K562 (cell line): ENCODE measurements around the gene PRR30. TPM values are rescaled to one million over a fixed set of nuclear protein-coding genes. Genes with fewer than 3 reads are reported as not detected.

ENCODE experiments used
- CCAR2 ChIP-seq: fragments of 200-400 bp; formaldehyde crosslinking; IDR thresholded peaks from 2 replicates; pipeline ENCODE4 v1.6.1; 2017; ENCODE audit warnings: mild to moderate bottlenecking, low read depth, low read length
- CHD2 ChIP-seq: IDR thresholded peaks from 2 replicates; pipeline ENCODE4 v1.6.1; 2011; ENCODE audit warnings: low read depth, low read length
- DACH1 ChIP-seq: fragments of 450-650 bp; IDR thresholded peaks from 2 replicates; pipeline ENCODE4 v1.6.1; 2018; ENCODE audit not compliant: partially characterized antibody
- FOXP1 ChIP-seq: sonication (generic); formaldehyde crosslinking; IDR thresholded peaks from 2 replicates; pipeline ENCODE4 v1.8.0; 2022; ENCODE audit warnings: mild to moderate bottlenecking, missing genetic modification reagents
- FUS ChIP-seq: fragments of 200-400 bp; formaldehyde crosslinking; optimal IDR thresholded peaks from 2 replicates; pipeline ENCODE3; 2017; ENCODE audit warnings: low read depth, low read length
- NCOA4 ChIP-seq: fragments of 450-650 bp; IDR thresholded peaks from 2 replicates; pipeline ENCODE4 v1.6.1; 2018; ENCODE audit warnings: mild to moderate bottlenecking; ENCODE audit not compliant: partially characterized antibody
- NFATC3 ChIP-seq: fragments of 450-650 bp; IDR thresholded peaks from 2 replicates; pipeline ENCODE4 v1.6.1; 2017; ENCODE audit warnings: mild to moderate bottlenecking
- RUNX1 ChIP-seq: sonication (generic); IDR thresholded peaks from 2 replicates; pipeline ENCODE4 v1.6.1; 2016; ENCODE audit warnings: antibody characterized with exemption, low read depth
- SMARCA4 ChIP-seq: fragments of 450-650 bp; IDR thresholded peaks from 2 replicates; pipeline ENCODE4 v1.6.1; 2016
- SMARCB1 ChIP-seq: IDR thresholded peaks from 2 replicates; pipeline ENCODE4 v1.6.1; 2011; ENCODE audit warnings: improper control_type of control experiment, low read depth; ENCODE audit not compliant: insufficient read length
- SMARCC2 ChIP-seq: fragments of 450-650 bp; IDR thresholded peaks from 2 replicates; pipeline ENCODE4 v1.6.1; 2017; ENCODE audit warnings: antibody characterized with exemption, moderate library complexity, mild to moderate bottlenecking, low read depth
- TEAD1 ChIP-seq, 2 experiments: fragments of 450-650 bp in 1 of 2; sonication (generic) in 1 of 2; formaldehyde crosslinking; IDR thresholded peaks; 2 replicates each; pipeline versions ENCODE4 v1.4.0 to v1.8.0; 2020 to 2022; ENCODE audit warnings: mild to moderate bottlenecking in 2 of 2, missing genetic modification reagents in 1 of 2
- THRAP3 ChIP-seq: fragments of 450-650 bp; IDR thresholded peaks from 2 replicates; pipeline ENCODE4 v1.6.1; 2016; ENCODE audit warnings: mild to moderate bottlenecking, inconsistent platforms, borderline replicate concordance
- XRCC3 ChIP-seq: fragments of 450-650 bp; IDR thresholded peaks from 2 replicates; pipeline ENCODE4 v1.6.1; 2017; ENCODE audit warnings: mild to moderate bottlenecking, moderate library complexity
- ZFPM2 ChIP-seq: fragments of 250-450 bp; sonication (Bioruptor Pico); IDR thresholded peaks from 2 replicates; pipeline ENCODE4 v1.5.1; 2022; ENCODE audit warnings: mild to moderate bottlenecking
- ZNF24 ChIP-seq: fragments of 450-650 bp; IDR thresholded peaks from 2 replicates; pipeline ENCODE4 v1.6.1; 2016
- polyA plus RNA-seq, 8 experiments: library from polyadenylated mRNA; depleted of rRNA in 4 of 8; stranded (reverse) in 5 of 8; unstranded in 3 of 8; fragments of >200 nt; fragmentation: Nextera tagmentation in 2 of 8; fragmentation: Illumina TruSeq in 1 of 8; extraction: Ambion mirVana in 2 of 8; extraction: Trizol in 1 of 8; gene quantifications; 2 replicates each; pipeline versions ENCODE4 v1.2.1 to v1.2.3, GENCODE V29; 2011 to 2014; ENCODE audit warnings: inconsistent platforms in 1 of 8, missing spikeins in 1 of 8
- total RNA-seq, 7 experiments: library from RNA; depleted of rRNA in 6 of 7; stranded (reverse); fragments of >200 nt in 6 of 7; fragmentation: Illumina TruSeq in 2 of 7; extraction: Trizol in 2 of 7; gene quantifications; 2 replicates each; pipeline versions ENCODE4 v1.2.1 to v1.2.3, GENCODE V29; 2011 to 2021; ENCODE audit warnings: low replicate concordance in 1 of 7
- TF ChIP-seq, protein P1 (sequence below): IDR thresholded peaks from 2 replicates; pipeline ENCODE4 v1.6.1; 2012; ENCODE audit warnings: low read depth, low read length, improper control_type of control experiment, borderline replicate concordance
- TF ChIP-seq, protein P2 (sequence below): fragments of 250-450 bp; sonication (Bioruptor Pico); IDR thresholded peaks from 2 replicates; pipeline ENCODE4 v1.4.0; 2020

PRR30 gene
- total and polyA plus RNA-seq, 9 of the 15 experiments (the other 6 are each of a cell fraction or from before 2014, with no cell fraction given) = not detected

DNA sequence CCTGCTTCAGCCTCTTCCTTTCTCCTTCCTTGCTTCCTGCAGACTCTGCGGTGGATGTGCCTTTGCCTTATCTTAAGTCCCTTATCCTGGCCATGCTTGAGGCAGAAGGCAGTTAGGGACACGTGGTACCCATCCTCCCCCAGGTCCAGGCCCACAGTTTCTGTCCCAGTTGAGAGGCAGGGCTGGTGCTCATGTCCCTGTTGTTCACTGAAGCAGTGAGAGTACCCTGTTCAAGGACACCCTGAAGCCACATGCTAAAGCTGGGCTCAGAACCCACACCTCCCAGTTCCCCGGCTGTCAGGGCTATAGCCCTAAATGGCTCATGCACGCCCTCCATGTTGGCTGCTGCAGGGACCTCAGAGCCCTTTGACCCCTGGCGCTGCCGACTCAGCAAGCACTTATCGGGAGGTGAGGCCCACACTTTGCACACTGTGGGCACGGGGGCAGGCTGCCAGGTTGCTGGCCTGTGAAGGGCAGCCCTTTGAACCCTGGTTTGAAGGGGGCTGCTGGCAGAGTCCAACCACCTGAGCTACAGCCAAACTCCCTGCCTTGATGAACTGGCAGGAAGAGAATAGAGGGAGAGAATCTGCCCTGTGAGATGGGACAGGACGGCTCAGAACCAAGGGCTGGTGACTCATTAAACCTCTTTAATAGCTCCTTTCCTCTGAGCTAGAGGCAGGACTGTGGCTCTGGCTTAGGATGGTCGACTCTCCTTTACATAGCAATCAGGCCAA lies 46.3 kb downstream of the PRR30 start (continued):
- TF ChIP-seq CCAR2 = no peak
- TF ChIP-seq SMARCC2 = 0 out of 2 replicates have a peak, but pooled peaks have one; percentile 52
- TF ChIP-seq ZNF24 = no peak; the same call in 1 of the 2 replicates
- TF ChIP-seq XRCC3 = no peak
- no peak for TF ChIP-seq DACH1
- no peak for TF ChIP-seq NFATC3
- TF ChIP-seq TEAD1 (CRISPR knock-in tag; IDR thresholded peaks at IDR 0.05) = peak in 1 of 2 experiments; percentile 67; a peak in 1 of 4 replicates
- TF ChIP-seq, protein P1, sequence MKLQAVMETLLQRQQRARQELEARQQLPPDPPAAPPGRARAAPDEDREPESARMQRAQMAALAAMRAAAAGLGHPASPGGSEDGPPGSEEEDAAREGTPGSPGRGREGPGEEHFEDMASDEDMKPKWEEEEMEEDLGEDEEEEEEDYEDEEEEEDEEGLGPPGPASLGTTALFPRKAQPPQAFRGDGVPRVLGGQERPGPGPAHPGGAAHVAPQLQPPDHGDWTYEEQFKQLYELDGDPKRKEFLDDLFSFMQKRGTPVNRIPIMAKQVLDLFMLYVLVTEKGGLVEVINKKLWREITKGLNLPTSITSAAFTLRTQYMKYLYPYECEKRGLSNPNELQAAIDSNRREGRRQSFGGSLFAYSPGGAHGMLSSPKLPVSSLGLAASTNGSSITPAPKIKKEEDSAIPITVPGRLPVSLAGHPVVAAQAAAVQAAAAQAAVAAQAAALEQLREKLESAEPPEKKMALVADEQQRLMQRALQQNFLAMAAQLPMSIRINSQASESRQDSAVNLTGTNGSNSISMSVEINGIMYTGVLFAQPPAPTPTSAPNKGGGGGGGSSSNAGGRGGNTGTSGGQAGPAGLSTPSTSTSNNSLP = no peak
- TF ChIP-seq THRAP3 = no peak
- TF ChIP-seq FOXP1 (CRISPR knock-in tag) = no peak
- TF ChIP-seq SMARCA4 = peak; percentile 75; the same call in 1 of the 2 replicates
- TF ChIP-seq RUNX1 = no peak
- TF ChIP-seq, protein P2, sequence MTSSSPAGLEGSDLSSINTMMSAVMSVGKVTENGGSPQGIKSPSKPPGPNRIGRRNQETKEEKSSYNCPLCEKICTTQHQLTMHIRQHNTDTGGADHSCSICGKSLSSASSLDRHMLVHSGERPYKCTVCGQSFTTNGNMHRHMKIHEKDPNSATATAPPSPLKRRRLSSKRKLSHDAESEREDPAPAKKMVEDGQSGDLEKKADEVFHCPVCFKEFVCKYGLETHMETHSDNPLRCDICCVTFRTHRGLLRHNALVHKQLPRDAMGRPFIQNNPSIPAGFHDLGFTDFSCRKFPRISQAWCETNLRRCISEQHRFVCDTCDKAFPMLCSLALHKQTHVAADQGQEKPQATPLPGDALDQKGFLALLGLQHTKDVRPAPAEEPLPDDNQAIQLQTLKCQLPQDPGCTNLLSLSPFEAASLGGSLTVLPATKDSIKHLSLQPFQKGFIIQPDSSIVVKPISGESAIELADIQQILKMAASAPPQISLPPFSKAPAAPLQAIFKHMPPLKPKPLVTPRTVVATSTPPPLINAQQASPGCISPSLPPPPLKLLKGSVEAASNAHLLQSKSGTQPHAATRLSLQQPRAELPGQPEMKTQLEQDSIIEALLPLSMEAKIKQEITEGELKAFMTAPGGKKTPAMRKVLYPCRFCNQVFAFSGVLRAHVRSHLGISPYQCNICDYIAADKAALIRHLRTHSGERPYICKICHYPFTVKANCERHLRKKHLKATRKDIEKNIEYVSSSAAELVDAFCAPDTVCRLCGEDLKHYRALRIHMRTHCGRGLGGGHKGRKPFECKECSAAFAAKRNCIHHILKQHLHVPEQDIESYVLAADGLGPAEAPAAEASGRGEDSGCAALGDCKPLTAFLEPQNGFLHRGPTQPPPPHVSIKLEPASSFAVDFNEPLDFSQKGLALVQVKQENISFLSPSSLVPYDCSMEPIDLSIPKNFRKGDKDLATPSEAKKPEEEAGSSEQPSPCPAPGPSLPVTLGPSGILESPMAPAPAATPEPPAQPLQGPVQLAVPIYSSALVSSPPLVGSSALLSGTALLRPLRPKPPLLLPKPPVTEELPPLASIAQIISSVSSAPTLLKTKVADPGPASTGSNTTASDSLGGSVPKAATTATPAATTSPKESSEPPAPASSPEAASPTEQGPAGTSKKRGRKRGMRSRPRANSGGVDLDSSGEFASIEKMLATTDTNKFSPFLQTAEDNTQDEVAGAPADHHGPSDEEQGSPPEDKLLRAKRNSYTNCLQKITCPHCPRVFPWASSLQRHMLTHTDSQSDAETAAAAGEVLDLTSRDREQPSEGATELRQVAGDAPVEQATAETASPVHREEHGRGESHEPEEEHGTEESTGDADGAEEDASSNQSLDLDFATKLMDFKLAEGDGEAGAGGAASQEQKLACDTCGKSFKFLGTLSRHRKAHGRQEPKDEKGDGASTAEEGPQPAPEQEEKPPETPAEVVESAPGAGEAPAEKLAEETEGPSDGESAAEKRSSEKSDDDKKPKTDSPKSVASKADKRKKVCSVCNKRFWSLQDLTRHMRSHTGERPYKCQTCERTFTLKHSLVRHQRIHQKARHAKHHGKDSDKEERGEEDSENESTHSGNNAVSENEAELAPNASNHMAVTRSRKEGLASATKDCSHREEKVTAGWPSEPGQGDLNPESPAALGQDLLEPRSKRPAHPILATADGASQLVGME (CRISPR knock-in tag) = peak; percentile 98
- TF ChIP-seq SMARCB1 = no peak
- no peak for TF ChIP-seq NCOA4
- no peak for TF ChIP-seq ZFPM2 (CRISPR knock-in tag)
- TF ChIP-seq CHD2 = no peak
- TF ChIP-seq FUS = no peak
